Nephron progenitor cell (in vitro differentiated cells): ENCODE measurements around the gene KCNT1.

Experiments used
- DNase-seq: peaks from one replicate; pipeline ENCODE4 v3.0.0; 2021
- H3K27ac Mint-ChIP-seq: 2 replicates; pipeline ENCODE4 v1.8.0; 2021; ENCODE audit warnings: mild to moderate bottlenecking, moderate library complexity, mixed read lengths
- H3K27me3 Mint-ChIP-seq: 2 replicates; pipeline ENCODE4 v1.8.0; 2021; ENCODE audit warnings: mild to moderate bottlenecking, low read depth, mixed read lengths; ENCODE audit not compliant: poor library complexity
- H3K36me3 Mint-ChIP-seq: 2 replicates; pipeline ENCODE4 v1.8.0; 2021; ENCODE audit warnings: low read depth, mixed read lengths
- H3K4me1 Mint-ChIP-seq: 2 replicates; pipeline ENCODE4 v1.8.0; 2021; ENCODE audit warnings: mixed read lengths
- H3K4me3 Mint-ChIP-seq: 2 replicates; pipeline ENCODE4 v1.8.0; 2021; ENCODE audit warnings: mild to moderate bottlenecking, moderate library complexity, mixed read lengths
- H3K9me3 Mint-ChIP-seq: 2 replicates; pipeline ENCODE4 v1.8.0; 2021; ENCODE audit warnings: mild to moderate bottlenecking, moderate library complexity, mixed read lengths
- CTCF ChIP-seq: fragments of 200-600 bp; sonication (generic); IDR thresholded peaks from 2 replicates; pipeline ENCODE4 v1.5.0; 2021; ENCODE audit warnings: antibody characterized with exemption

Gene KCNT1

GRCh38 chr9:135703726-135704125, 1.7 kb downstream of the KCNT1 start:
- peaks cover 56% of the 10 kb centered on the region for H3K27me3 Mint-ChIP-seq
- DNase-seq = peak; percentile 34

GRCh38 chr9:135704483-135704882, 2.5 kb downstream of the KCNT1 start:
- Mint-ChIP-seq H3K9me3 (no peaks in the 10 kb centered on the region), H3K27me3 (peaks cover 64% of the 10 kb centered on the region), H3K4me1 (no peaks in the 10 kb centered on the region), H3K27ac (no peak overlapping the region), H3K36me3 (no peaks in the 10 kb centered on the region), H3K4me3 (no peak overlapping the region)
- no peak for DNase-seq
- no peak for TF ChIP-seq CTCF

More at GRCh38 chr9:135703726-135704125, 1.7 kb downstream of the KCNT1 start:
- Mint-ChIP-seq H3K9me3 (no peaks in the 10 kb centered on the region), H3K27ac (no peak overlapping the region), H3K4me1 (no peaks in the 10 kb centered on the region), H3K4me3 (no peak overlapping the region), H3K36me3 (no peaks in the 10 kb centered on the region)
- no peak for TF ChIP-seq CTCF

GRCh38 chr9:135705376-135705775, 3.4 kb downstream of the KCNT1 start:
- TF ChIP-seq CTCF = no peak
- no peak for DNase-seq
- H3K36me3 Mint-ChIP-seq = no peaks in the 10 kb centered on the region
- no peaks in the 10 kb centered on the region for H3K4me1 Mint-ChIP-seq
- H3K27me3 Mint-ChIP-seq = peaks cover 68% of the 10 kb centered on the region
- no peak overlapping the region for H3K4me3 Mint-ChIP-seq
- H3K27ac Mint-ChIP-seq = no peak overlapping the region
- no peaks in the 10 kb centered on the region for H3K9me3 Mint-ChIP-seq

GRCh38 chr9:135706288-135706687, 4.3 kb downstream of the KCNT1 start:
- DNase-seq = no peak
- Mint-ChIP-seq H3K27ac (no peak overlapping the region), H3K4me3 (no peak overlapping the region), H3K4me1 (no peaks in the 10 kb centered on the region), H3K36me3 (no peaks in the 10 kb centered on the region), H3K9me3 (no peaks in the 10 kb centered on the region), H3K27me3 (peaks cover 70% of the 10 kb centered on the region)
- TF ChIP-seq CTCF = no peak

- Mint-ChIP-seq H3K4me3 (no peak overlapping the region), H3K36me3 (no peaks in the 10 kb centered on the region), H3K27ac (no peak overlapping the region), H3K4me1 (no peaks in the 10 kb centered on the region), H3K27me3 (peaks cover 78% of the 10 kb centered on the region), H3K9me3 (no peaks in the 10 kb centered on the region)
- TF ChIP-seq CTCF = no peak
- DNase-seq = no peak
Measured at GRCh38 chr9:135707252-135708138, 5.5 kb downstream of the KCNT1 start.

GRCh38 chr9:135708164-135708563, 6.2 kb downstream of the KCNT1 start:
- H3K36me3 Mint-ChIP-seq = no peaks in the 10 kb centered on the region
- H3K27ac Mint-ChIP-seq = no peak overlapping the region
- no peak for DNase-seq
- H3K4me3 Mint-ChIP-seq = no peak overlapping the region
- TF ChIP-seq CTCF = no peak
- no peaks in the 10 kb centered on the region for H3K4me1 Mint-ChIP-seq
- no peaks in the 10 kb centered on the region for H3K9me3 Mint-ChIP-seq
- peaks cover 78% of the 10 kb centered on the region for H3K27me3 Mint-ChIP-seq
